Smooth muscle cell (in vitro differentiated cells): ENCODE data around the gene SPPL2C. TPM values are rescaled to one million over a fixed set of nuclear protein-coding genes. Genes with fewer than 3 reads are reported as not detected.
A peak's percentile ranks its signal among the peaks of the same experiment; 100 is the strongest.

Experiments
- DNase-seq: peaks from one replicate; lab custom pipeline; 2025; ENCODE audit not compliant: unreplicated experiment; lab: John Stamatoyannopoulos, UW
- H2AFZ ChIP-seq: fragments of 200-600 bp; sonication (generic); 2 replicates; pipeline ENCODE4 v1.6.0; 2016; ENCODE audit warnings: antibody characterized with exemption, low read depth, mild to moderate bottlenecking
- H3F3A ChIP-seq: fragments of 200-600 bp; sonication (generic); 2 replicates; pipeline ENCODE4 v1.6.0; 2017; ENCODE audit warnings: antibody characterized with exemption, low read depth
- H3K27ac ChIP-seq: fragments of 200-600 bp; sonication (generic); 2 replicates; pipeline ENCODE4 v1.5.1; 2016; ENCODE audit warnings: low read depth, mild to moderate bottlenecking
- H3K27me3 ChIP-seq: fragments of 200-600 bp; sonication (generic); 2 replicates; pipeline ENCODE4 v1.6.1; 2016; ENCODE audit warnings: low read depth, mild to moderate bottlenecking
- H3K36me3 ChIP-seq: fragments of 200-600 bp; sonication (generic); 2 replicates; pipeline ENCODE4 v1.5.1; 2016; ENCODE audit warnings: low read depth
- H3K4me1 ChIP-seq: fragments of 200-600 bp; sonication (generic); 2 replicates; pipeline ENCODE4 v1.5.1; 2016; ENCODE audit warnings: low read depth
- H3K4me2 ChIP-seq: fragments of 200-600 bp; sonication (generic); 2 replicates; pipeline ENCODE4 v1.6.0; 2016; ENCODE audit warnings: mild to moderate bottlenecking
- H3K4me3 ChIP-seq: fragments of 200-600 bp; sonication (generic); 2 replicates; pipeline ENCODE4 v1.5.1; 2016; ENCODE audit warnings: mild to moderate bottlenecking
- H3K79me2 ChIP-seq: fragments of 200-600 bp; sonication (generic); 2 replicates; pipeline ENCODE4 v1.6.0; 2016; ENCODE audit warnings: low read depth, mild to moderate bottlenecking
- H3K9ac ChIP-seq: fragments of 200-600 bp; sonication (generic); 2 replicates; pipeline ENCODE4 v1.6.0; 2016; ENCODE audit warnings: low read depth
- H3K9me3 ChIP-seq: fragments of 200-600 bp; sonication (generic); replicated peaks from 2 replicates; pipeline ENCODE4 v1.5.1; 2016; ENCODE audit warnings: low read depth
- H4K20me1 ChIP-seq: fragments of 200-600 bp; sonication (generic); 2 replicates; pipeline ENCODE4 v1.6.0; 2016; ENCODE audit warnings: low read depth
- CTCF ChIP-seq: fragments of 200-600 bp; sonication (generic); IDR thresholded peaks from 2 replicates; pipeline ENCODE4 v1.5.1; 2017; ENCODE audit warnings: borderline replicate concordance, mild to moderate bottlenecking, antibody characterized with exemption; ENCODE audit not compliant: insufficient read depth, poor library complexity, severe bottlenecking
- WGBS: methylation state at CpG from one replicate; pipeline ENCODE4 v1.1.7; 2016; ENCODE audit warnings: low lambda C conversion rate; 5-methylcytosine and 5-hydroxymethylcytosine counted together
- polyA plus RNA-seq: library from polyadenylated mRNA; unstranded; fragments of >200 nt; fragmentation: Nextera tagmentation; extraction: Ambion mirVana; gene quantifications from 2 replicates; pipeline ENCODE4 v1.2.1, GENCODE V29; 2016
- total RNA-seq: library from RNA; depleted of rRNA; stranded (reverse); fragments of >200 nt; gene quantifications from 2 replicates; pipeline ENCODE4 v1.2.3, GENCODE V29; 2014

SPPL2C gene
- total and polyA plus RNA-seq, 2 experiments from 2014 or later, result not detected

DNA sequence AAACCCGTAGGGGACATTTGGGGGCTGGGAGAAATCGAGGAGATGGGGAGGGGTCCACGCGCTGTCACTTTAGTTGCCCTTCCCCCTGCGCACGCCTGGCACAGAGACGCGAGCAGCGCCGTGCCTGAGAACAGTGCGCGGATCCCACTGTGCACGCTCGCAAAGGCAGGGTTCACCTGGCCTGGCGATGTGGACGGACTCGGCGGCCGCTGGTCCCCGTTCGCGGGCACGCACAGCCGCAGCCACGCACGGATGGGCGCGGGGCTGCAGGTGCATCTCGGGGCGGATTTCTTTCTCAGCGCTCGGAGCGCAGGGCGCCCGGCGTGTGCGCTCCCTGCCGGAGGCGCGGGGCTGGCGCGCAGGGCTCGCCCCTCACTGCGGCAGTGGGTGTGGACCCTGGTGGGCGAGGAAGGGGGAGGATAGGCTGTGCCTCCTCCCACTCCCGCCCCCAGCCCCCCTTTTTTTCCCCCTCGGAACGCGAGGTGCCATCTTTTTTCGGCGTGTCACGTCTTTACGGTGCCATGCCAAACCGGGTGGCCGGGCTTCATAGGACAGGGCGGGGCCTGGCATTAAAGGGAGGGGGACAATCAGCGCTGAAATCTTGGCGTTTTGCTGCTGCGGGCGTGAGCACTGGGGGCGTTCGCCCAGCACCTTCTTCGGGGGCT is 50.8 kb downstream of the SPPL2C start:
- Histone ChIP-seq H3K27me3 (peaks cover 63% of the 10 kb centered on the region), H3K9ac (no peak overlapping the region), H3K36me3 (no peaks in the 10 kb centered on the region), H3K4me3 (peak overlapping the region; percentile 85), H4K20me1 (peaks cover 4% of the 10 kb centered on the region), H3K79me2 (no peaks in the 10 kb centered on the region), H3F3A (peaks cover 4% of the 10 kb centered on the region), H3K27ac (no peak overlapping the region), H2AFZ (no peak overlapping the region), H3K4me1 (peaks cover 8% of the 10 kb centered on the region), H3K9me3 (no peaks in the 10 kb centered on the region), H3K4me2 (peak overlapping the region; percentile 100)
- 3% methylated on average over 52 of the region's 63 CpGs for whole genome bisulfite sequencing
- DNase-seq, result no peak
- no peak for TF ChIP-seq CTCF

GRCh38 chr17:45895969-45896785 is 51.5 kb downstream of the SPPL2C start:
- H3K9me3 ChIP-seq, result no peaks in the 10 kb centered on the region
- no peak overlapping the region for H3K9ac ChIP-seq
- H3F3A ChIP-seq, result peaks cover 4% of the 10 kb centered on the region
- no peaks in the 10 kb centered on the region for H3K36me3 ChIP-seq
- peak overlapping the region; percentile 100 for H3K4me2 ChIP-seq
- 17% methylated on average over 53 of the region's 55 CpGs for WGBS
- peaks cover 4% of the 10 kb centered on the region for H4K20me1 ChIP-seq
- no peaks in the 10 kb centered on the region for H3K79me2 ChIP-seq
- H2AFZ ChIP-seq, result no peak overlapping the region
- peaks cover 58% of the 10 kb centered on the region for H3K27me3 ChIP-seq
- no peak overlapping the region for H3K4me3 ChIP-seq
- no peak for DNase-seq
- TF ChIP-seq CTCF, result no peak
- H3K27ac ChIP-seq, result no peak overlapping the region
- H3K4me1 ChIP-seq, result peaks cover 8% of the 10 kb centered on the region

Other genes starting within 250 kb of the SPPL2C start
- 0.09 TPM in 1 of 2 replicates, not detected in the other for gene CRHR1, start 60.6 kb upstream of the SPPL2C start, total RNA-seq
- not detected in 2 replicates for gene CRHR1, start 60.6 kb upstream of the SPPL2C start, polyA plus RNA-seq
- gene MAPT, start 49.7 kb downstream of the SPPL2C start, total RNA-seq, result 0.49 and 2.5 TPM in 2 replicates
- 1.3 and 1.7 TPM in 2 replicates for gene MAPT, start 49.7 kb downstream of the SPPL2C start, polyA plus RNA-seq
- gene STH, start 154.4 kb downstream of the SPPL2C start, total RNA-seq, result not detected in 2 replicates
- 0.78 TPM in 1 of 2 replicates, not detected in the other for gene STH, start 154.4 kb downstream of the SPPL2C start, polyA plus RNA-seq